DMS 273 (cell line): ENCODE measurements around the gene GOLGA8T.
"Not testable (repeated sequence)": the region's sequence is repeated elsewhere in the genome, so short reads cannot be mapped to it uniquely, and the experiment has no call there.

Source experiments
- DNase-seq: peaks from one replicate; lab custom pipeline; 2025; ENCODE audit not compliant: unreplicated experiment; lab: John Stamatoyannopoulos, UW

GOLGA8T gene

GRCh38 chr15:30191639-30192038 is 56.8 kb downstream of the GOLGA8T start:
- not testable (repeated sequence) for DNase-seq

DNA sequence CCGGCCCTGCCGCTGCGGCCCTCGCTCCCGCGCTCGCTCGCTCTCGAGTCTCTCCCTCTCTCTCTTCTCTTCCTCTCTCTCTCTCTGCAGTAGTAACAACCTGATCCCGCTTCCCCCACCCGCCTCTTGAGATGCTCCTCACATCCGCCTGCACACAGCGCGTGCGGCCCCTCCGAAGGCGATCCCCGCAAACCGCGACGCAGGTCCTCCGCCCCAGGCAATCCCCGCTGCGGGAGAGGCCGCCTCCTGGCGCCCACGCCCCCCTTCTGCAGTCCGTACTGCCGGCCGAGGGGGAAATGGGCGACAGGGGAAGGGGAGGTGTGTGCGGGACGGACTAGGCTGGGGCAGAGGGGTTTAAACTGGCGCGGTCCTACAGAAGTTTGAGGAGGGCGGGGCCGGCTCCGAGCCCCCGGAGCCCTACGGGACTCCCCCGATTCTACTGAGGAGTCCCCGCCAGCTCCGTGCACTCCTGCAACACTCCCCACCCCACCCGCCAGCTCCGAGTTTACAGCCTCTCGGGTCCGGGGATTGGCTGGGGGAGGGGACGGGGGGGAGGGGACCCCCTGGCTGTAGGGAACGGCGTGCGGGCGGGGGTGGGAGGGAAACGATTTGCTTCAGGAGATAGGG is 57.4 kb downstream of the GOLGA8T start:
- DNase-seq, result not testable (repeated sequence)

GRCh38 chr15:30192892-30193291 is 58.0 kb downstream of the GOLGA8T start:
- not testable (repeated sequence) for DNase-seq
